ENCODE measurements around the gene DCAF6.

DCAF6 gene

DNA sequence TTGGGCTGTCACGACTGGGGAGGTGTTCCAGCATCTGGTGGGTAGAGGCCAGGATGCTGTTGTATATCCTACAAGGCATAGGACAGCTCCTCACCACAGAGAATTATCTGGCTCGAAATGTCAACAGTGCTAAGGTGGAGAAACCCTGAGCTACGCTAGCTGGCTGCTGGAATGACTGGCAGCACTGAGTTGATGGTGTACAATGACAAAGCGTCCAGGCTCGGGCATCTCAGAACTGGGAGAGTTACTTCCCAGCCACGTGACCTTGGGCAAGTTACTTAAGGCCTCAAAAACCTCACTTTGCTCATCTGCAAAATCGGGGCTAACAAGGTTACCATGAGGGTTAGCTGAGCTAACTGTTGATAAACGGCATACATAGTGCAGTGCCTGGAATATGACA is 164.9 kb downstream of the DCAF6 start:
- no peak for DNase-seq (ENCODE audit: low spot score)

DNA sequence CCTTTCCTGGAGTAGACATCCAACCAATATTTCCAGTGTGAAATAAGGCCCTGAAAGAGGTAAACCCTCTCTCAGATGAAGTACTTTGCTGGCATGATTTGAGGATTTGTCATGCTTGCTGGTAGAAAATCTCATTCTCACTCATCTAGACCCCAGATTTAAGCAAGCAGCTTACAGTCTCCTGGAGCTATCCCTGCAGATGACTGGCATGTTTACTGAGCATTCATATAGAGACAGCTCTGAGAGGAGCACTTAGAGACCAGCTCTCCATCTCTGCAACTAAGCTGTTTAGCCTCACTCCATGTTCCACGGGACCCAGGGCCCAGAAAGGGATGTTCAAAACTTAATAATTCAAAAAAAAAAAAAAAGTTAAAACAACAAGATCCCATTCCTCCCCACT is 166.0 kb downstream of the DCAF6 start:
- no peak for DNase-seq (ENCODE audit: low spot score)

DNA sequence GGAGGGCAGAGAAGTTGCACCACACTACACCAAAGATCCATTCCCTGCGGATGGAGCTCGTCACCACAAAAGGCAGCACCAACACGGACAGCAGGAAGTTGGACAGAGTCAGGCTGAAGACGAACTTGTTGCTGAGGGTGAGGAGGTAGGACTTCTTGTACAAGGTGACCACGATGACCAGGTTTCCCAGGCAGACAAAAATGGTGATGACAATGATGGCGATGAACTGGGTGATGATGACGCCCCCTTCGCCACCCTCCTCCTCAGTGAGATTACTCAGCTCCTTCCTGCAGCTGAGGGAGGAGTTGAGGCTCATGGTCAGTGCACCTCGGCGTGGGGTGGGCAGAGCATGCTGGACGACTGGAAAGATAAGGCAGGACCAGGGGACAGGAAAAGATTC is 168.1 kb downstream of the DCAF6 start:
- DNase-seq (ENCODE audit: low spot score): no peak

DNA sequence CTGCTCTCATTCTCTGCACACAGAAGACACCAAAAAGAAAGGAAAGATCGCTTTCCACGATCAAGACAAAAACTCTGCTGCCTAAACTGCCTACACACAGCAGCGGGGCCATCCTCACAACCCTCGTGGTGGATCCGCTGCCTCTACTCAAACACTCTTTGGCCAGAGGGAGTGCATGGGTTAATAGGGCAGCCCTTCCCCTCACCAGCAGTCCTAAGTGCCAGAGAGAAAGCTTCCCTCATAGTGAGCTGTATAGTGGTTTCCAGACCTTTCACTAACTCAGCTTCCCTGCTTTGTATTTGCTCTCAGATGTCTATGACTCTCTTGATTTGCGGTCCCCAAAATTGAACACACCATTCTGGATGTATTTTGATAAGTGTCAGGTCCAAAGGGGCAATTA is 169.4 kb downstream of the DCAF6 start:
- no peak for DNase-seq (ENCODE audit: low spot score)

DNA sequence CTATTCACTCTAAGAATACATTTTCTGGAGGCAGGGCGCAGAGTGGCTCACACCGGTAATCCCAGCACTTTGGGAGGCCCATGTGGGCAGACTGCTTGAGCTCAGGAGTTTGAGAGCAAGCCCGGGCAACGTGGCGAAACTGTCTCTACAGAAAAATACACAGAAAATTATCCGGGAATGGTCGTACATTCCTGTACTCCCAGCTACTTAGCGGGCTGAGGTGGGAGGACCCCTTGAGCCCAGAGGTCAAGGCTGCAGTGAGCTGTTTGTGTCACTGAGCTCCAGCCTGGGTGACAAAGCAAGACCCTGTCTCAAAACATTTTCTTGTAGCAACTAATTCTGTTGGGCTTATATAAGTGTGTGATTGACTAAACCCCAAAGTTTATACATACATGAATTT is 169.8 kb downstream of the DCAF6 start:
- DNase-seq (ENCODE audit: low spot score): no peak

DNA sequence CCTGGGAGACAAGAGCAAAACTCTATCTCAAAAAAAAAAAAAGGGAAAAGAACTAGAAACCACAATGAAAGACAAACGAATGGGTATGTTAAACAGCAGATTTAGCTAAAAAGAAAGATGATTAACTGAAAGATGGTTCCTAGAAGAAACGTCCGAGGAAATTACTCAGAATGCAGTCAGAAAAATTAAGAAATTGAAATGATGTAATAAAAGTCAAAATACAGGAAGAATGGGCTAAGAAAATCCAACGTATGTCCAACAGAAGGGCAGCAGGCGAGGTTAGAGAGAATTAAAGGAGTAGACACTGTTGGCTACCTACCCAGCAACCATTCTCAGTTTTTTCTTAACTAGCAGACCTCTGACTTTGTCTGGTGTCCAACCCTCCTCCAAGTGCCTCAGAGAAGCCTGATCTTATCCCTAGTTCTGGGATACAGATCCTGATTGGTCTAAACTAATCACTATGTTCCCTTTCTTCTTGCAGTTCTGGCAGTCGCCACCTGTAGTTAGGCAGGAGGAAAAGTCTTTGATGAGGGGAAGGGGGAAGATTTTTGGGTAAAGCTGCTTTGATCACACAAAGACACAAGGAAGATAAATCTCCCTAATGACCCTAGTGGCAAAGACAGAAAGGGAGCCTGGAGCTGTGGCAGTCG is 174.5 kb downstream of the DCAF6 start:
- no peak for DNase-seq (ENCODE audit: low spot score)

DNA sequence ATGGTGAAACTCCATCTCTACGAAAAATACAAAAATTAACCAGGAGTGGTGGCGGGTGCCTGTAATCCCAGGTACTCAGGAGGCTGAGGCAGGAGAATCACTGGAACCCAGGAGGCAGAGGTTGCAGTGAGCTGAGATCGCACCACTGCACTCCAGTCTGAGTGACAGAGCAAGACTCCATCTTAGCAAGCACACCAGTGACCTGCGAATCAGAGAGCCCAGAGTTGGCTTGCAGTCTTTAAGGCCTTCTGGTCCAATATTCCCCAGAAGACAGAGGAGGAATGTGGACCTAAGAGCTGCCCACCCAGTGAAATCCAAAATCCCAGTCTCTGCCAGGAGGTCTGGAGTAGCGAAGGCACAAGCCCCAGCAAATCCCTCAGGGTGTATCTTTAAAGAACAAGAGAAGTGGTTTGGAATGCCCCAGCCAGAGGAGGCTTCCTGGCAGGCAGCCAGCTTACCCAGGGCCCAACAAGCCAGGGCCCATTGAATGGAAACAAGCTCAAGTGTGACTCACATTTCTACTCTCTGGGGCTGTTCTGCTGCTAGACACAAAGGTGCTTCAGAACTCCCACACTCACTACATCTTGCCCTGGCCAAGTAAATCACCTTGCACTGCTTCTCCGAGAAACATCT is 176.3 kb downstream of the DCAF6 start:
- peak; percentile 49 for DNase-seq (ENCODE audit: low spot score)

DNA sequence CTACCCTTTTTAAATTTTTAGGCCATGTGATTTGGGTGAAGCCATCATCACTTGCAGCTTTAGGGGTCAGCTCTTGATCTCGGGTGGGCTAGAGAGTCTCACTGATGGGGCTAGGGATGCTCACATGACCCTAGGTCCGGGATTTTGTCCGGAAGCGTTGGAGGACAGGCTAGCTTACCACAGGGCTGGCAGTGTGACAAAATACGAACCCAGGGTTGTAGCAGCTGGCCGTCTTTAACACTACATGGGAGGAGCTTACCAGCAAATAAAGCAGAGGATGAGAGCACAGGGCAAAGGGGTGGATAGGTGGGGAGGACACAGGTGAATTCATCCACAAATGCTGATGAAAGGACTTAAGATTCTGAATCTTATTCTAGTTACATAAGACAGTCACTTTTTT is 178.4 kb downstream of the DCAF6 start:
- no peak for DNase-seq (ENCODE audit: low spot score)

DNA sequence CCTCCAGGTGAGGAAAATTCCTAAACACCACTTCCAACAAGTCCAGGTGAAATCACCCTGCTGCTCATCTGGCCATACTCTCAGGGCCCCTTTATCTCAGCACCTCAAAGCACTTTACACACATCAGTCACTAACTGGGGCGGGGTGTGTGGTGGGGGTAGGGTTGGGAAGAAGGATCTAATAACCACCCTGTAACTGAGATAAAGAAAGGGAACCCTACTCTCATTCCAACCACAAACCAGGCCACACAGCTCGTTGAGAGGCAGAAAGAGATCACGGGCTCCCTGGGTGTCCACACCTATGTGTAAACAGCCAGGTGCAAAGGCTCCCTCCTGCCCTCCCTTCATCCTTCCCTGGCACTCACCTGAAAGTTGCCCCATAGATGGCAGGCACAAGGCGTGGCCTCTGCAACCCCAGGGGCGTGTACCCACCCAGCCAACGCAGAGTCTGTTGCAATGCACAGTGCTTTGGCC is 179.9 kb downstream of the DCAF6 start:
- DNase-seq (ENCODE audit: low spot score): peak; percentile 5

DNA sequence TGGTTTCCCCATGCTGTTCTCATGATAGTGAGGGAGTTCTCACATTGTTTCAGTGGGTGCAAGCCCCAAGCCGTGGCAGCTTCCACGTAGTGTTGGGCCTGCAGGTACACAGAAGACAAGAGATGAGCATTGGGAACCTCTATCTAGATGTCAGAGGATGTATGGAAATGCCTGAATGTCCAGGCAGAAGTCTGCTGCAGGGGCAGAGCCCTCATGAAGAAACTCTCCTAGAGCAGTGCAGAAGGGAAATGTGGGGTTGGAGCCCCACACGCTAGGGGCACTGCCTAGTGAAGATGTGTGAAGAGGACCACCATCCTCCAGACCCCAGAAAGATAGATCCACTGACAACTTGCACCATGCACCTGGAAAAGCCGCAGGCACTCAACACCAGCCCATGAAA is 183.3 kb downstream of the DCAF6 start:
- DNase-seq (ENCODE audit: low spot score): no peak

DNA sequence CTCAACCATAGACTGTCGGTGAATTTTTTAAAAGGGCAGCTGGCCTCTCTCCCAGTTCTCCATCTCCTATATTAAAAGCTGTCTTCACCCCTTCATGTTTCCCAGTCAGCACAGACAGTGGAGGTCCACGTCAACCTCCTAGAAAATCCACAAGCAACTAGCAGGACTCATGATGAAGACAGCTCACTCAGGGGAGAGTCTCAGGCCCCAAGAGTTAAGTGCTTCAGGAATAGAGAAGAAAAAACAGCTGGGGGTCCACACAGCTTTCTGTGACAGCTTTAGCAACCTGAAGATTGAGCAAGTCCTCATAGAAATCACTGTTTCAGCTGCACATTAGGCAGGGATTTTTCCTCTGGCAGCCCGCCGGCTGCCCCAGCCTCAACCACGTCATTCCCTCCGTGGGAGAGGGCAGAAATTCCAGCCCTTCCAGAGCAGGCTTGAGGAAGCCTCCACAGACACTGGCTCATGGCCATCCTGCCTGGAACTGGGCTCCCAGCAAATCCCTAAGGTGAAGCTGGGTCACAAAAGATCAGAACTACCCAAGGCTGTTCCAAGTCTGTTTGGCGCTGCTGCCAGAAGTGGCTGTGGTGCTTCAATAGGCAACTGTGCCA is 185.0 kb downstream of the DCAF6 start:
- DNase-seq (ENCODE audit: low spot score): no peak

DNA sequence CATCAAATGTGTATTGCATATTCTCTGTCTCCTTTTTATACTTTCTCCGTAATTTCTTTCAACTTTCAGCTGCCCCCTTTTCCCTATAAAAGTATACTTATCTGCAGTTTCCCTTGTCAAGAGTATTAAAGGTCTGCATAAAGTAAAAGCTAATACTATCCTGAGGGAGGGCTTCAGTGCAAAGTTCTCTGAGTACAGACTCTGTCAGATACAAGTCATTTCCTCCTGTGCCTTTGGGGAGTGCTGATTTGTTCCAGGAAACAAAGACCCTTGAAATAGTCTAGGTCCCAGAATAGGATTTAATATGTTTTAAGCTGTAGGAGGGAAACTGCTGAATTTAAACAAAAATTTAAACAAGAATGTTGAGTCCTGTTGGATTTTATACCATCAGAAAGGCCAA is 188.6 kb downstream of the DCAF6 start:
- DNase-seq (ENCODE audit: low spot score): no peak

All from LoVo (cell line).